Measurements from ENCODE around the gene LRCH1. TPM values are rescaled to one million over a fixed set of nuclear protein-coding genes. Genes with fewer than 3 reads are reported as not detected.

LRCH1 gene
- total RNA-seq, 1 donor: 6.9 TPM

DNA sequence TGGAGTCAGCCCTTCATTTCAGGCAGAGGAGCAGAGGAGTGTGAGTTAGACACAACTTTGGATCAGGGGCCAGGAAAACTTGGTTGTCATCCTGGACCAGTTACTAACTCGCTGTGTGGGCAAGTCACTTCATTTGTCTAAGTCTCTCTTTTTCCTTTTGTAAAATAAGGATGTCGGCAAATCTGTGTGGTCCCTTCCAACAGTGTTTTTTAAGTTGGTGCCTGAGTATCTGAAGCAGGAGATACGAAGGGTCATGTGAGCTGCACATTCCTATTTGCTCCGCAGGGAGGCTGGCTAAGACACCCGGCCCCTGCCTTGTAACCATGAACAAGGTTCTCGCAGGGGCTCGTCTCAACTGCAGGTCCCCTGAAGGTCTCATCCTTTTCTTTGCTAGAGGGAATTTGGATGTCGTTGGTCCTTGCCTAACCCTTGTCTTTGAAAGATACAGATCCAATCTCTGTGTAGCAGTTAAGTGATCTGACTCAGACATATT is 64.3 kb downstream of the LRCH1 start:
- DNase-seq (ENCODE audit: insufficient read length, low spot score, missing footprints): no peak
- H3K36me3 ChIP-seq (ENCODE audit: insufficient read depth, low read length): no peaks in the 10 kb centered on the region
- H4K20me1 ChIP-seq (ENCODE audit: insufficient read depth, low read length): peaks cover 18% of the 10 kb centered on the region
- no peak overlapping the region for H3K27ac ChIP-seq (ENCODE audit: low read depth, low read length)
- H3K4me2 ChIP-seq (ENCODE audit: insufficient read depth, low read length): no peak overlapping the region
- H3K27me3 ChIP-seq (ENCODE audit: insufficient read depth, low read length): no peaks in the 10 kb centered on the region
- H3K4me3 ChIP-seq (ENCODE audit: insufficient read depth, low read length): no peak overlapping the region
- H2AFZ ChIP-seq (ENCODE audit: low read length): no peak overlapping the region
- H3K79me2 ChIP-seq (ENCODE audit: insufficient read depth, low read length): peaks cover 76% of the 10 kb centered on the region
- TF ChIP-seq, protein P1, sequence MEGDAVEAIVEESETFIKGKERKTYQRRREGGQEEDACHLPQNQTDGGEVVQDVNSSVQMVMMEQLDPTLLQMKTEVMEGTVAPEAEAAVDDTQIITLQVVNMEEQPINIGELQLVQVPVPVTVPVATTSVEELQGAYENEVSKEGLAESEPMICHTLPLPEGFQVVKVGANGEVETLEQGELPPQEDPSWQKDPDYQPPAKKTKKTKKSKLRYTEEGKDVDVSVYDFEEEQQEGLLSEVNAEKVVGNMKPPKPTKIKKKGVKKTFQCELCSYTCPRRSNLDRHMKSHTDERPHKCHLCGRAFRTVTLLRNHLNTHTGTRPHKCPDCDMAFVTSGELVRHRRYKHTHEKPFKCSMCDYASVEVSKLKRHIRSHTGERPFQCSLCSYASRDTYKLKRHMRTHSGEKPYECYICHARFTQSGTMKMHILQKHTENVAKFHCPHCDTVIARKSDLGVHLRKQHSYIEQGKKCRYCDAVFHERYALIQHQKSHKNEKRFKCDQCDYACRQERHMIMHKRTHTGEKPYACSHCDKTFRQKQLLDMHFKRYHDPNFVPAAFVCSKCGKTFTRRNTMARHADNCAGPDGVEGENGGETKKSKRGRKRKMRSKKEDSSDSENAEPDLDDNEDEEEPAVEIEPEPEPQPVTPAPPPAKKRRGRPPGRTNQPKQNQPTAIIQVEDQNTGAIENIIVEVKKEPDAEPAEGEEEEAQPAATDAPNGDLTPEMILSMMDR (IDR thresholded peaks at IDR 0.05; ENCODE audit: extremely low read depth, low read depth, low read length): no peak
- peaks cover 17% of the 10 kb centered on the region for H3K4me1 ChIP-seq (ENCODE audit: insufficient read depth, low read length)
- H3K9me3 ChIP-seq (ENCODE audit: low read depth, low read length): no peaks in the 10 kb centered on the region

DNA sequence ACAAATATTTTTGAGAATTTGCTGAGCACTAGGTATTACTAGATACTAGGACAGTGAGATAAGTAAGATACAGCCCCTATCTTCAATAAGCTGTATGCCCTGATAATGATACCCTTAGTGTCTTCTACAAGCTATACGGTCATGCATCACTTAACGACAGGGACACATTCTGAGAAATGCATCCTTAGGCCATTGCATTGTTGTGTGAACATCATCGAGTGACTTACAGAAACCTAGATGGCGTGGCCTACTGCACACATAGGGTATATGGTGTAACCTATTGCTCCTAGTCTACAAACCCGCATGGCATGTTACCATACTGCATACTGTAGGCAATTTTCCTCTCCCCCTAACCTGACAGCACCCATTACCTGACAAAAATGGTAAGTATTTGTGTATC is 64.9 kb downstream of the LRCH1 start:
- Histone ChIP-seq H3K4me3 (ENCODE audit: insufficient read depth, low read length) (no peak overlapping the region), H3K4me1 (ENCODE audit: insufficient read depth, low read length) (peaks cover 22% of the 10 kb centered on the region), H3K79me2 (ENCODE audit: insufficient read depth, low read length) (peaks cover 74% of the 10 kb centered on the region), H3K9me3 (ENCODE audit: low read depth, low read length) (no peaks in the 10 kb centered on the region), H3K4me2 (ENCODE audit: insufficient read depth, low read length) (no peak overlapping the region), H3K36me3 (ENCODE audit: insufficient read depth, low read length) (no peaks in the 10 kb centered on the region), H3K27ac (ENCODE audit: low read depth, low read length) (no peak overlapping the region), H4K20me1 (ENCODE audit: insufficient read depth, low read length) (peaks cover 18% of the 10 kb centered on the region), H3K27me3 (ENCODE audit: insufficient read depth, low read length) (no peaks in the 10 kb centered on the region), H2AFZ (ENCODE audit: low read length) (no peak overlapping the region)
- TF ChIP-seq, protein P1 (IDR thresholded peaks at IDR 0.05; ENCODE audit: extremely low read depth, low read depth, low read length): no peak
- no peak for DNase-seq (ENCODE audit: insufficient read length, low spot score, missing footprints)

DNA sequence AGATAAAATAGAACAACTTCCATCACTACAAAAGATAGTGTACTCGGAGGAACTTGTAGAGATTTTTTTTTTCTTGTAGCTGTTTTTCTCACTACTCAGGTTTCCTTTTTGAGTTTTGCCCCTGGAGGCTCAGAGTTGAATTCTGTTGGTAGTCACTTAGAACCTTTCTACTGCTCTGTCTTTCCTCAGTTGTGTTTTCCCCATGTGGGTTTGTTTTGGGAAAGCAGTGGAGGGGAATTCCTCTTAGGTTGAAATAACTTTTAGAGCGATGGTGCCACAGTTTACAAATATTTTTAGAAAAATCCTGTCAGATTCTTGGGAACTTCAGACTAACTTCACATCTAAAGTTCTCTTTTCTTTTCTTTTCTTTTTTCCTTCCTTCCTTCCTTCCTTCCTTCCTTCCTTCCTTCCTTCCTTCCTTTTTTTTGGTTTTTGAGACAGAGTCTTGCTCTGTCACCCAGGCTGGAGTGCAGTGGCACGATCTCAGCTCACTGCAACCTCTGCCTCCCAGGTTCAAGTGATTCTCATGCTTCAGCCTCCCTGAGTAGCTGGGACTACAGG is 65.8 kb downstream of the LRCH1 start:
- H3K27ac ChIP-seq (ENCODE audit: low read depth, low read length): no peak overlapping the region
- peaks cover 74% of the 10 kb centered on the region for H3K79me2 ChIP-seq (ENCODE audit: insufficient read depth, low read length)
- H2AFZ ChIP-seq (ENCODE audit: low read length): no peak overlapping the region
- H3K36me3 ChIP-seq (ENCODE audit: insufficient read depth, low read length): no peaks in the 10 kb centered on the region
- no peak for DNase-seq (ENCODE audit: insufficient read length, low spot score, missing footprints)
- TF ChIP-seq, protein P1 (IDR thresholded peaks at IDR 0.05; ENCODE audit: extremely low read depth, low read depth, low read length): no peak
- H3K4me1 ChIP-seq (ENCODE audit: insufficient read depth, low read length): peaks cover 26% of the 10 kb centered on the region
- H3K4me2 ChIP-seq (ENCODE audit: insufficient read depth, low read length): no peak overlapping the region
- H3K27me3 ChIP-seq (ENCODE audit: insufficient read depth, low read length): no peaks in the 10 kb centered on the region
- no peaks in the 10 kb centered on the region for H3K9me3 ChIP-seq (ENCODE audit: low read depth, low read length)
- no peak overlapping the region for H3K4me3 ChIP-seq (ENCODE audit: insufficient read depth, low read length)
- peaks cover 24% of the 10 kb centered on the region for H4K20me1 ChIP-seq (ENCODE audit: insufficient read depth, low read length)

DNA sequence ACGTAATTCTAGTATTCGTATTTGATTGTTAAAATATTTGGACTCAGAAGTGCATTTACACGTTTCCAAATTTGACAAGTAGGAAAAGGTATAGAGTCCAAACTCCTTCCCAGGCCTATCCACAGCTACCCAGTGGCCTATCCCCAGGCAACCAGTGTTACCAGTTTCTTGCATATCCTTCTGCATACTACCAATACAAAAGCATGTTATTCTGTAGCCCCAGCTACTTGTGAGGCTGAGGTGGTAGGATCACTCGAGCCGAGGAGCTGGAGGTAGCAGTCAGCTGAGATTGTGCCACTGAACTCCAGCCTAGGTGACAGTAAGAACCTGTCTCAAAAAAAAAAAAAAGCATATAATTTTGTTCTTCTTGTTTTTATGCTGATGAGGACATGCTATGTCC is 67.1 kb downstream of the LRCH1 start:
- H3K9me3 ChIP-seq (ENCODE audit: low read depth, low read length): no peaks in the 10 kb centered on the region
- peaks cover 23% of the 10 kb centered on the region for H3K4me1 ChIP-seq (ENCODE audit: insufficient read depth, low read length)
- no peaks in the 10 kb centered on the region for H3K27me3 ChIP-seq (ENCODE audit: insufficient read depth, low read length)
- no peak overlapping the region for H3K4me3 ChIP-seq (ENCODE audit: insufficient read depth, low read length)
- TF ChIP-seq, protein P1 (IDR thresholded peaks at IDR 0.05; ENCODE audit: extremely low read depth, low read depth, low read length): no peak
- H3K27ac ChIP-seq (ENCODE audit: low read depth, low read length): no peak overlapping the region
- no peaks in the 10 kb centered on the region for H3K36me3 ChIP-seq (ENCODE audit: insufficient read depth, low read length)
- DNase-seq (ENCODE audit: insufficient read length, low spot score, missing footprints): no peak
- H3K4me2 ChIP-seq (ENCODE audit: insufficient read depth, low read length): no peak overlapping the region
- peaks cover 81% of the 10 kb centered on the region for H3K79me2 ChIP-seq (ENCODE audit: insufficient read depth, low read length)
- no peak overlapping the region for H2AFZ ChIP-seq (ENCODE audit: low read length)
- H4K20me1 ChIP-seq (ENCODE audit: insufficient read depth, low read length): peaks cover 21% of the 10 kb centered on the region
